D341Med (cell line): ENCODE results near the gene B3GNT3.
"Not testable (repeated sequence)": the region's sequence is repeated elsewhere in the genome, so short reads cannot be mapped to it uniquely, and the experiment has no call there.

Experiments used
- DNase-seq: peaks from one replicate; pipeline ENCODE4 v3.0.0; 2012; ENCODE audit warnings: low spot score

Gene B3GNT3

GRCh38 chr19:17796838-17797423 lies 2.0 kb downstream of the B3GNT3 start:
- no peak for DNase-seq

GRCh38 chr19:17797424-17798201 lies 2.7 kb downstream of the B3GNT3 start:
- DNase-seq, result no peak

GRCh38 chr19:17798599-17798998 lies 3.7 kb downstream of the B3GNT3 start:
- not testable (repeated sequence) for DNase-seq

GRCh38 chr19:17802137-17802858 lies 7.4 kb downstream of the B3GNT3 start:
- no peak for DNase-seq

- no peak for DNase-seq
Observed at GRCh38 chr19:17803264-17803896, 8.4 kb downstream of the B3GNT3 start.

- no peak for DNase-seq
Observed at GRCh38 chr19:17805427-17805826, 10.5 kb downstream of the B3GNT3 start.

- DNase-seq, result no peak
Observed at GRCh38 chr19:17806945-17807344, 12.0 kb downstream of the B3GNT3 start.

GRCh38 chr19:17807731-17808316 lies 12.9 kb downstream of the B3GNT3 start:
- DNase-seq, result no peak

GRCh38 chr19:17811103-17811502 lies 16.2 kb downstream of the B3GNT3 start:
- DNase-seq, result no peak

- no peak for DNase-seq
Observed at GRCh38 chr19:17811681-17812080, 16.7 kb downstream of the B3GNT3 start.

GRCh38 chr19:17812099-17812498 lies 17.2 kb downstream of the B3GNT3 start:
- DNase-seq, result no peak

- no peak for DNase-seq
Observed at GRCh38 chr19:17817668-17818363, 22.9 kb downstream of the B3GNT3 start.

- no peak for DNase-seq
Observed at GRCh38 chr19:17821190-17821589, 26.3 kb downstream of the B3GNT3 start, which contains the start of gene INSL3. Gene INSL3, minus strand, starts transcription at chr19:17821519. Its CDS starts 13 bp downstream, at chr19:17821506.

- DNase-seq, result no peak
Observed at GRCh38 chr19:17824339-17824738, 29.4 kb downstream of the B3GNT3 start.

GRCh38 chr19:17826508-17827056 lies 31.6 kb downstream of the B3GNT3 start:
- DNase-seq, result no peak

- peak; percentile 90 for DNase-seq
Observed at GRCh38 chr19:17829855-17830566, 35.1 kb downstream of the B3GNT3 start.

GRCh38 chr19:17830567-17831418 lies 35.9 kb downstream of the B3GNT3 start:
- peak; percentile 99 for DNase-seq

- no peak for DNase-seq
Observed at GRCh38 chr19:17831419-17831888, 36.5 kb downstream of the B3GNT3 start.

GRCh38 chr19:17832443-17833208 lies 37.7 kb downstream of the B3GNT3 start:
- no peak for DNase-seq
